ENCODE measurements around the gene IQCE. TPM values are rescaled to one million over a fixed set of nuclear protein-coding genes. Genes with fewer than 3 reads are reported as not detected.
A peak's percentile ranks its signal among the peaks of the same experiment; 100 is the strongest.

Gene IQCE
- total RNA-seq, 6 experiments from 2014 or later = 3.7 to 7.0 (median 4.0) TPM

DNA sequence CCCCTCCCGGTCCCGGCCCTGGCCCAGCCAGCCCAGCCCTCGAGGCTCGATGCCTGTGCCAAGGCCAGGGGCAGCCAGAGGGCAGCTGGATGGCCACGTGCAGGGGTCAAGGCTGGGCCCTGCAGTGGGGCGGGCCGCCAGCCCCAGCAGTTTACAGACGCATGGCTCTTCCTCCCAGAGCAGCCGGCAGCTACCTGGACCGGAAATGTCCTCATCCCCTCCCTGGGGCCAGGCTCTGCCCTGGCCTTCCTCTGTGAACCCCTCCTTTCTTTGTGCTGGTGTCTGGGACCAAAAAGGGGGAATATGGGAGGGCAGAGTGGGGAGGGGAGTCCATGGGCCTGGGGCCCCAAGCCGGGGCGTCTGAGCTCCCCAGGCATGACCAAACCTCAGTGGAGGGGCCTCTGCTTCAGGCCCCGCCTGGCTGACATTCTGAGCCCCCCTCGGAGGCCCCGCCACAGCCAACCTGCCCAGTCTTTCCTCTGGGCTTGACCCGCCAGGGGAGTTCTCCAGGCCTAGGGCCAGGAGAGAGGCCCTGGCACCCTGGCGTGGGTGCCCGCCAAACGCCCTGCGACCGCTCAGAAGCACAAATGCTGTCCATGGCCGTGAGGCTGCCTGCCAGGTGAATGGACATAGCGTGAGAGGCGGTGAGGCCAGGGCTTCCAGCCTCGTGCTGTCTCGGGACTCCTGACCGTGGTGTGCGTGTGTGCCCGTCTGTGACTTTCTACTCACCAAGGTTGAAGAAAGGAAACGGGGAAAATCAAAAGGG lies 104.5 kb downstream of the IQCE start:
- intact Hi-C loops (cut with DNase I) = no loop called here
- WGBS (ENCODE audit: insufficient coverage, low coverage, low lambda C conversion rate, missing lambda C conversion rate) = 10% methylated on average over 5 of the region's 30 CpGs
- H3K4me1 ChIP-seq = peaks cover 0 to 62% (median 26%) of the 10 kb centered on the region in 4 donors
- no peak overlapping the region for H3K4me3 ChIP-seq
- no peaks in the 10 kb centered on the region for H3K27me3 ChIP-seq
- H3K9me3 ChIP-seq = no peaks in the 10 kb centered on the region
- ATAC-seq (peak; percentile 73 to 80 (median 76)), DNase-seq (peak; percentile 90 to 95 (median 93))
- TF ChIP-seq, protein P1, sequence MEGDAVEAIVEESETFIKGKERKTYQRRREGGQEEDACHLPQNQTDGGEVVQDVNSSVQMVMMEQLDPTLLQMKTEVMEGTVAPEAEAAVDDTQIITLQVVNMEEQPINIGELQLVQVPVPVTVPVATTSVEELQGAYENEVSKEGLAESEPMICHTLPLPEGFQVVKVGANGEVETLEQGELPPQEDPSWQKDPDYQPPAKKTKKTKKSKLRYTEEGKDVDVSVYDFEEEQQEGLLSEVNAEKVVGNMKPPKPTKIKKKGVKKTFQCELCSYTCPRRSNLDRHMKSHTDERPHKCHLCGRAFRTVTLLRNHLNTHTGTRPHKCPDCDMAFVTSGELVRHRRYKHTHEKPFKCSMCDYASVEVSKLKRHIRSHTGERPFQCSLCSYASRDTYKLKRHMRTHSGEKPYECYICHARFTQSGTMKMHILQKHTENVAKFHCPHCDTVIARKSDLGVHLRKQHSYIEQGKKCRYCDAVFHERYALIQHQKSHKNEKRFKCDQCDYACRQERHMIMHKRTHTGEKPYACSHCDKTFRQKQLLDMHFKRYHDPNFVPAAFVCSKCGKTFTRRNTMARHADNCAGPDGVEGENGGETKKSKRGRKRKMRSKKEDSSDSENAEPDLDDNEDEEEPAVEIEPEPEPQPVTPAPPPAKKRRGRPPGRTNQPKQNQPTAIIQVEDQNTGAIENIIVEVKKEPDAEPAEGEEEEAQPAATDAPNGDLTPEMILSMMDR (IDR thresholded peaks at IDR 0.05) = no peak
- TF ChIP-seq POLR2A (IDR thresholded peaks at IDR 0.05) = peak; percentile 56
- peak overlapping the region; percentile 78 to 96 (median 90) for H3K27ac ChIP-seq
- no peaks in the 10 kb centered on the region for H3K36me3 ChIP-seq

DNA sequence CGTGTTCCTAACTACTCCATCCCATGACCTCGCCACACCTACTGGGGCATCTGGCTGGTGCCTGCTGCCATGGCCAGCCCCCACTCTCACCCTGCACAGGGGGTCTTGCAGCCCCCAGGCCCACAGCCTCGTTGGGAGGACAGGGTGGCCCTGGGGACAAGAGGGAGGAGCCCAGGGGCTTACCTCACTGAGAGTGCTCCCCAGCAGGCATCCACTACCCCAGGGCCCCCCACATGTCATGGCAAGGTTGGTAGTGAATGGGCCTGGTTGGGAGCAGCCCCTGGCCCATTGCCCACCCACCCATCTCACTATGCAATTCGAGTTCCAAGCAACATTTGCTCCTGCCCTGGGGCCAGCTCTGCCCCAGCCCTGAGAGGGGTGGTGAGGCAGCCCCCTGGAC lies 105.2 kb downstream of the IQCE start:
- peak overlapping the region in 2 of 3 donors; percentile 80 to 96 for H3K27ac ChIP-seq
- no peaks in the 10 kb centered on the region for H3K9me3 ChIP-seq
- H3K4me1 ChIP-seq = peaks cover 0 to 62% (median 26%) of the 10 kb centered on the region in 4 donors
- H3K36me3 ChIP-seq = no peaks in the 10 kb centered on the region
- DNase-seq = peak in 1 of 3 donors; percentile 57
- no peaks in the 10 kb centered on the region for H3K27me3 ChIP-seq
- H3K4me3 ChIP-seq = no peak overlapping the region
- no peak for TF ChIP-seq POLR2A (IDR thresholded peaks at IDR 0.05)
- TF ChIP-seq, protein P1 (IDR thresholded peaks at IDR 0.05) = no peak
- WGBS (ENCODE audit: insufficient coverage, low coverage, low lambda C conversion rate, missing lambda C conversion rate) = 40% methylated on average over 1 of the region's 4 CpGs
- ATAC-seq = no peak
- intact Hi-C loops (cut with DNase I) = no loop called here

Small RNA genes lying within 50 kb of the gene (microRNA-seq; reads per million reads assigned to microRNA genes)
- gene MIR4648 = 0 to 0.29 reads per million in 2 donors

Small RNA genes lying within 50 kb of the gene (small RNA-seq; reads per million reads assigned to genes)
- gene MIR4648 = 0 reads per million in 2 experiments

Other genes with a start within 250 kb of the IQCE start
- 10 to 100 TPM in 5 of 6 experiments, 1 to 10 TPM in 1; 9.1 to 26.2 (median 13.0) TPM for gene SNX8, start 244.5 kb upstream of the IQCE start, total RNA-seq
- gene EIF3B, start 204.2 kb upstream of the IQCE start, total RNA-seq = 10 to 100 TPM; 61.6 to 93.3 (median 68.3) TPM
- gene CHST12, start 155.4 kb upstream of the IQCE start, total RNA-seq = 1 to 10 TPM; 3.0 to 7.9 (median 5.7) TPM
- not detected for gene GRIFIN, start 82.6 kb upstream of the IQCE start, total RNA-seq
- 1 to 10 TPM; 1.0 to 4.3 (median 1.7) TPM for gene LFNG, start 39.2 kb upstream of the IQCE start, total RNA-seq
- 10 to 100 TPM; 11.1 to 25.9 (median 14.8) TPM for gene BRAT1, start 3.5 kb upstream of the IQCE start, total RNA-seq
- gene TTYH3, start 73.0 kb downstream of the IQCE start, total RNA-seq = 10 to 100 TPM; 10.3 to 59.3 (median 37.6) TPM
- 1 to 10 TPM in 4 of 6 experiments, under 1 TPM in 1, not detected in 1; 0.42 to 5.8 (median 1.4) TPM for gene AMZ1, start 129.2 kb downstream of the IQCE start, total RNA-seq